Ectodermal cell (in vitro differentiated cells): Measurements from ENCODE around the gene SPPL2B.

Source experiments
- H3K27ac ChIP-seq: 2 replicates; pipeline ENCODE4 v1.7.0; 2013; ENCODE audit warnings: mild to moderate bottlenecking, low read depth, low read length; ENCODE audit not compliant: insufficient read depth, poor library complexity, severe bottlenecking
- H3K27me3 ChIP-seq: 2 replicates; pipeline ENCODE4 v1.7.0; 2013; ENCODE audit warnings: mild to moderate bottlenecking, low read length; ENCODE audit not compliant: insufficient read depth, control insufficient read depth, poor library complexity, severe bottlenecking
- H3K36me3 ChIP-seq: one replicate; pipeline ENCODE4 v1.7.0; 2013; ENCODE audit warnings: low read length; ENCODE audit not compliant: control insufficient read depth, insufficient read depth
- H3K4me1 ChIP-seq: one replicate; pipeline ENCODE4 v1.7.0; 2013; ENCODE audit warnings: low read length; ENCODE audit not compliant: control insufficient read depth, insufficient read depth
- H3K4me3 ChIP-seq: 2 replicates; pipeline ENCODE4 v1.7.0; 2013; ENCODE audit warnings: low read depth, low read length, control low read depth; ENCODE audit not compliant: insufficient read depth
- H3K9me3 ChIP-seq: 2 replicates; pipeline ENCODE4 v1.7.0; 2013; ENCODE audit warnings: mild to moderate bottlenecking, low read length, moderate library complexity; ENCODE audit not compliant: control insufficient read depth
- WGBS, 2 experiments: methylation state at CpG; one replicate each; pipeline ENCODE4 v1.1.7; 2013; ENCODE audit warnings: missing lambda C conversion rate in 2 of 2; 5-methylcytosine and 5-hydroxymethylcytosine counted together

The SPPL2B gene

DNA sequence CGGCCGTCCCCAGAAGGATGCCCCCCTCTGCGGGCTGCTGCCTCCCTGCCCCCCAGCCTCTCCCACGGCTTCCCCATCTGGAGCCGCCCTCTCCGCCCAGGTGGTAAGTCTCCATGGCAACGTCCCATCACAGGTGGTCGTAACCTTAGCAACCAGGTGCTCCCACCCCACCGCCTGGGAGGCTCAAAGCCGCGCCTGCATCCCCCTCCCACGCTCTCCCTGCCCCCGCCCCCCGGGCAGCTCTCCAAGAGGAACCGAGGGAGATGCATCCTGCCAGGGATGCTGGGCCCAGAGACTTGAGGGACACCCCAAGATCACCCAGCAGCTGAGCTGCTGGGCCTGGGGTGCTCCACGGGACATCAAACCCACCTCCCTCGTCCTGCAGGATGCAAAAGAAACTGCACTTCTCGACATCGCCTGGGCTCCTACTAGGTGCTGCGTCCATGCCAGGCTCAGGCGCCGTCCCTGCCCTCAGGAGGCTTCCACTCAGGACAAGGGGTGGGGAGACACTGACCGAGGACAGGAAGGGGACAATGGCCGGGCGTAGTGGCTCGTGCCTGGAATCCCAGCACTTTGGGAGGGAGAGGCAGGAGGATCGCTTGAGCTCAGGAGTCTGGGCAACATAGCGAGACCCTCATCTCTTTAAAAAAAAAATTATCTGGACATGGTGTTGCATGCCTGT is 15.5 kb upstream of the SPPL2B start:
- Histone ChIP-seq H3K4me3 (no peak overlapping the region), H3K27me3 (peaks cover 20% of the 10 kb centered on the region), H3K4me1 (no peaks in the 10 kb centered on the region), H3K36me3 (no peaks in the 10 kb centered on the region), H3K9me3 (peaks cover 3% of the 10 kb centered on the region), H3K27ac (no peak overlapping the region)
- 58 to 62% methylated on average over 28 of the region's 28 CpGs for WGBS, 2 experiments

DNA sequence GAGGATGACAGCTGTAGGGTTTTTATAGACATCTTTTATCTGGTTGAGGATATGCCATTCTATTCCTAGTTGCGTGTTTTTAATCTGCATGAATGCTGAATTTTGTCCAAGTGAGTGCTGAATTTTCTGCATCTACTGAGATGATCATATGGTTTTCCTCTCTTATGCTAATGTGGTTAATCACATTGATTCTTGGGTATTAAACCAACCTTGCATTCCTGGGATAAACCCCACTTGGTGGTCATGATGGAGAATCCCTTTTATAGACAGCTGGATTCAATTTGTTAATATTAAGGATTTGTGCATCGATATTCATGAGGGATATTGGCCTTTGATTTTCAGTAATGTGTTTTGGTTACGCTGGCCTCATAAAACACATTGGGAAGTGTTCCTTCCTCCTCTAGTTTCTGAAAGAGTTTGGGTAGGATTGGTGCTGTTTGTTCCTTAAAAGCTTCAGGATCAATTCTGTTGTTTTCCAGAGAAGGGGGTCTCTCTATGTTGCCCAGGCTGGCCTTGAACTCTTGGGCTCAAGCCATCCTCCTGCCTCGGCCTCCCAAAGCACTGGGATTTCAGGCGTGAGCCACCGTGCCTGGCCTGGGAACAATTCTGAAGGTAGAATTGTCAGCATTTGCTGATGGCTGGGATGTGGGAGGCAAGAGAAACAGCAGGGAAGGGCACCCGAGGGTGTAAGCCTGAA is 13.2 kb upstream of the SPPL2B start:
- Histone ChIP-seq H3K9me3 (peaks cover 3% of the 10 kb centered on the region), H3K36me3 (no peaks in the 10 kb centered on the region), H3K27me3 (peaks cover 13% of the 10 kb centered on the region), H3K27ac (no peak overlapping the region), H3K4me3 (no peak overlapping the region), H3K4me1 (no peaks in the 10 kb centered on the region)
- 90 to 92% methylated on average over 7 of the region's 7 CpGs for WGBS, 2 experiments

DNA sequence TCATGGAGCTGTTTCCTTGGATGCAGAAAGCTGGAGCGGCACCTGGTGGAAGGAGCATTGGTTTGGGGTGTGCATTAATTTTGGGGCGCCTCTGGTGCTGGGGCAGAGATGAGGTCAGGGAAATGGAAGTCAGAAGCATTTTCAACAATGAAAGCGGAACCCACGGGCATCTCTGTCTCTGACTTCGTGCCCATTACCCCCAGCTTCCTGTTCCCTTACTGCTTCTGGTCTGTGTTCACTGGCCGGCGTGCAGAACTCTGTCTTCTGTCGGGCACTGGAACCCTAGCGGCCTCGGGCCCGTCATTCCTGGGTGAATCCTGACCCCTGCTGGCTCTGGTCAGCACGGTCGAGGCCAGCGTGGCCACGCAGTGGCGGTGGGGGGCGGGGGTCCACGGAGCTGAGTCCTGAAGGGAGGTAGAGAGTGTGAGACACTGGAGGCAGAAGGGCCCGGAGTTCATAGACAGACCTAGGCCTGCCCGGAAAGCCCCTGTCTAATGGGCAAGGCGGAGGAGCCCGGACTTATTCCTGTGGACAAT is 12.6 kb upstream of the SPPL2B start:
- WGBS, 2 experiments = 36 to 38% methylated on average over 22 of the region's 22 CpGs

DNA sequence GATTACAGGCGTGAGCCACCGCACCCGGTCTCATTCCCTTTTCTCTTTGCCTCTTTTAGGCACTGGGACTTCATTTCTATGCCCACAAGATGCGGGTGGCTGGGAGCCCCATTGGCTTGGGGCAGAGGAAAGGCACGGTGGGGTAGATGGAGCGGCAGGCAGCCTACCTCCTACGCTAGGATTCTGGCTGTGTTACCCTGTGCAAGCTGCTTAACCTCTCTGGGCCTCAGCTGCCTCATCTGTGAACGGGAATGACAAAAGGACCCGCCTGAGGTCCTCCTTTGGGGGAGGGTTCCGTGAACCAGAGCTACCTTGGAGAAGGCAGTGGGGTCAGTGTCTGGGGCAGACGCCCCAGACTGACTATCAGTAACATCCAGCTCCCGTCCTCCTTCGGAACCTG is 11.2 kb upstream of the SPPL2B start:
- 89 to 93% methylated on average over 13 of the region's 13 CpGs for WGBS, 2 experiments
- H3K36me3 ChIP-seq = no peaks in the 10 kb centered on the region
- no peak overlapping the region for H3K4me3 ChIP-seq
- H3K9me3 ChIP-seq = peaks cover 3% of the 10 kb centered on the region
- no peak overlapping the region for H3K27ac ChIP-seq
- peaks cover 9% of the 10 kb centered on the region for H3K27me3 ChIP-seq
- no peaks in the 10 kb centered on the region for H3K4me1 ChIP-seq

More for the DNA sequence above, 12.6 kb upstream of the SPPL2B start:
- no peaks in the 10 kb centered on the region for H3K4me1 ChIP-seq
- H3K4me3 ChIP-seq = no peak overlapping the region
- H3K36me3 ChIP-seq = no peaks in the 10 kb centered on the region
- peaks cover 13% of the 10 kb centered on the region for H3K27me3 ChIP-seq
- H3K9me3 ChIP-seq = peaks cover 3% of the 10 kb centered on the region
- no peak overlapping the region for H3K27ac ChIP-seq

DNA sequence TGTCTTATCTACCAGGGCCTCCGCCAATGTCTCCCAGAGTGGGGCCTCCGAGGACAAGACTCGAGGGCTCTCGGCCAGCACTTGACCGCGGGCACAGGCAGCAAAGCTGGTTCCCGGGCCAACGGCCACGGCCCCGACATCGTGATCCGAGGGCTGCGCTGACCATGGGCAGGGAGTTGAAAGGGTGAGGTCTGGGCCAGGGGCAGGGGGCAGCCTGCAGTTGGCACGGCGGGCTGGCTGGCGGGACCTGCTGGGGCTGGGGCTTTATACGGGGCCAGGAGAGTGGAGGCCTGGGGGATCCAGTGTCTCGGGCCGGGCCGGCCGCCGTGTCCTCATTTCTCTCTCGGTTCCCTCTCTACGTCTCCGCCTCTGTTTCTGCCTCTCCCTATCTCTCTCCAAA is 10.7 kb upstream of the SPPL2B start:
- H3K4me1 ChIP-seq = no peaks in the 10 kb centered on the region
- 92 to 94% methylated on average over 25 of the region's 25 CpGs for WGBS, 2 experiments
- no peaks in the 10 kb centered on the region for H3K36me3 ChIP-seq
- H3K9me3 ChIP-seq = peaks cover 3% of the 10 kb centered on the region
- peaks cover 5% of the 10 kb centered on the region for H3K27me3 ChIP-seq
- H3K27ac ChIP-seq = no peak overlapping the region
- no peak overlapping the region for H3K4me3 ChIP-seq

DNA sequence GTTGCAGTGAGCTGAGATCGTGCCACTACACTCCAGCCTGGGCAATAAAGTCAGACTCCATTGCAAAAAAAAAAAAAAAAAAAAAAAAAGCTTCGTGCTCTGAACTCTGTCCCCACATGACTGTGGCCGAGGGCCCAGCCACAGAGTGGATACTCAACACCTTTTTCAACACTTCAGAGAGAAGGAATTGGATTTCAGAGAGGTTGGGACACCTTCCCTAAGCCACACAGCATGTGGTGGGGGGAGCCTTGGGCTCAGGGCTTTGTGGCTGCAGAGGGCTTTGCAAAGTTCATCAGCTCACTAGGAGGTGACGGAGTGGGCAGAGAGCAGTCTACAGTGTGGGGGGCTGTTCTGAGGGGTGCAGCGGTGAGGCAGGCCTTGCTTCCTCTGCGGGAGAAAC is 9.6 kb upstream of the SPPL2B start:
- WGBS, 2 experiments = 94% methylated on average over 5 to 6 of the region's 6 CpGs
- Histone ChIP-seq H3K4me3 (no peak overlapping the region), H3K36me3 (no peaks in the 10 kb centered on the region), H3K4me1 (no peaks in the 10 kb centered on the region), H3K9me3 (peaks cover 3% of the 10 kb centered on the region), H3K27me3 (no peaks in the 10 kb centered on the region), H3K27ac (no peak overlapping the region)

DNA sequence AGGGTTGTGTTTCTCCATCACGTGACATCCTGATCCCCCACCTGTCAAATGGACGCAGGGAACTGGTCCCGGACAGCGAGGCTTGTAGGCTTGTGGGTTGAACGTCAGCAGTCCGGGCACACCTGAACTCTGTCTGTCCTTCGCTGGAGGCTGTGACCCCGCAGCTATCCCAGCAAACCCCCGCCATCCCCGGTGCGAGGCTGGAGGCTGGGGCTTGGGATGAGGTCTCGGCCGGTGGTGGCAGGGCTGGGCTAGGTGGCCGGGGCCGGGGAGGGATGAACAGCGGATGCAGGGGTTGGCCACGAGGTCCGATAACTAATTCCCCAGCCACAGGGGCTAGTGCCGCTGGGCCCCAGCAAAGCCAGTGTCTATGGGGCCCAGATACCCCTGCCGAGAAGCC is 8.9 kb upstream of the SPPL2B start:
- Histone ChIP-seq H3K27me3 (no peaks in the 10 kb centered on the region), H3K27ac (no peak overlapping the region), H3K4me1 (no peaks in the 10 kb centered on the region), H3K36me3 (no peaks in the 10 kb centered on the region), H3K4me3 (no peak overlapping the region), H3K9me3 (peaks cover 3% of the 10 kb centered on the region)
- WGBS, 2 experiments = 92 to 93% methylated on average over 20 of the region's 20 CpGs

DNA sequence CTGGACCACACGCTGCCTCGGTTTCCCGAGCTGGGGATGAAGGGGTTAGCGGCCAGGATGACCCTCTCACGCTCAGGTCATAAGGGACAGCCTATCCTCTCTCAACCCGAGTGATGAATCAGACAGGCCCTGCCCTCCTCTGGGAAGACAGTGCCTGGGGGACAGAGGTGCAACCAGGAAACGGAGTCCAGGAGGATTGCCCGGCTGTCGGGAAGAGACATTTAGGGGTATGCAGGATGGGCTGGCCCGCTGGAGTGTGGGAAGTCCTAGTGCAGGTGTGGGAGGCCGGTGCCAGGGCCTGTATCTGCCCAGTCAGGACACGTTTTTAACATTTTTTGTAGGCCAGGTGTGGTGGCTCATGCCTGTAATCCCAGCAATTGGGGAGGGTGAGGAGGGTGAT is 8.4 kb upstream of the SPPL2B start:
- Histone ChIP-seq H3K27me3 (no peaks in the 10 kb centered on the region), H3K9me3 (no peaks in the 10 kb centered on the region), H3K27ac (no peak overlapping the region), H3K4me3 (no peak overlapping the region), H3K36me3 (no peaks in the 10 kb centered on the region), H3K4me1 (no peaks in the 10 kb centered on the region)
- 87 to 88% methylated on average over 12 of the region's 12 CpGs for WGBS, 2 experiments

DNA sequence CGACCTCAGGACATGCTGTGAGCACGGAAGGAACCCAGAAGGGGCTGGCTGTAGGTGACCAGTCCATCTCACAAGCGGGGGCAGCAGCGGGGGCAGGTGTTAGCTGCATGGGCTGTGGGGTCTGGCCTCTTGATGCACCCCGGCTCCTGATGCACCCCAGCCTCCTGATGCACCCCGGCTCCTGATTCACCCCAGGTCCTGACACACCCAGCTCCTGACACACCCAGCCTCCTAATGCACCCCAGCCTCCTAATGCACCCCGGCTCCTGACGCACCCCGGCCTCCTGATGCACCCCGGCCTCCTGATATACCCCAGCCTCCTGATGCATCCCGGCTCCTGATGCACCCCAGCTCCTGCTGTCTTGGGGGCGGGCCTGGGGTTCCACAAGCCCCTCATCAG is 7.5 kb upstream of the SPPL2B start:
- no peaks in the 10 kb centered on the region for H3K27me3 ChIP-seq
- WGBS, 2 experiments = 90 to 92% methylated on average over 12 of the region's 12 CpGs
- no peak overlapping the region for H3K27ac ChIP-seq
- no peaks in the 10 kb centered on the region for H3K4me1 ChIP-seq
- H3K4me3 ChIP-seq = no peak overlapping the region
- no peaks in the 10 kb centered on the region for H3K36me3 ChIP-seq
- no peaks in the 10 kb centered on the region for H3K9me3 ChIP-seq

DNA sequence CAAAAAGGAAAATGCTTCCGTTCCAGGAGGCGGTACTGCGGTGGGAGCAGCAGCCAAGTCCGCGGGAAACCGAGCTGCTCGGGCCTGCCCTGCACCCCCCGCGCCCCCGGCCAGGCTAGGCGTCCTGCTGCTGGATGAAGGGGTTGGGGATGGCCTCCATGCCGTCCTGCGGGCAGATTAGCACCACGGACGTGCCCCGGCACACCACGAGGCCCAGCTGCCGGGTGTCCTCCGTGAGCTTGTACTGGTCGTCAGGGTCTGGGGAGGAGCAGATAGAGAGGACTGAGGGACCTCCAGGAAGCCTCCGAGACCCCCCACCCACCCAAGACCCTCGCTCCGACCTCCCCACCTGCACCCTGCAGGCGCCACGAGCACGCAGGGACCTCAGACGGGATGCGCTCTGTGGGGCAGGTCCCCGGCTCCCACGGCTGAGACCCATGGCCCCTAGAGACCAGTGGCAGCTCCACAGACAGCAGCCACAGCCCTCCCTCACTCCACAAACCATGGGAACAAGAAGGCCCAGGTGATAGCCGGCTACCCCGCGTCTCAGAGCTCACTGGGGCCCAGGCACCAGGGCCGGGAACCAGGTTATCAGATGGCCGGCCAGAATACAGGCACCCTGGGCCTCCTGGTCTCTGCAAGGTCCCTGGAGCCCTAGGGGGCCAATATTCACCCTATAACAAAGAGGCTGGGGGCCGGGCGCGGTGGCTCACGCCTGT is 6.8 kb upstream of the SPPL2B start:
- H3K4me1 ChIP-seq = peaks cover 1% of the 10 kb centered on the region
- no peaks in the 10 kb centered on the region for H3K36me3 ChIP-seq
- no peak overlapping the region for H3K4me3 ChIP-seq
- 94% methylated on average over 39 of the region's 39 CpGs for WGBS, 2 experiments
- H3K27ac ChIP-seq = no peak overlapping the region
- no peaks in the 10 kb centered on the region for H3K9me3 ChIP-seq
- H3K27me3 ChIP-seq = no peaks in the 10 kb centered on the region
